B cell (primary cell): Measurements from ENCODE around the gene RPL37. TPM values are rescaled to one million over a fixed set of nuclear protein-coding genes. Genes with fewer than 3 reads are reported as not detected.

Experiments used
- ATAC-seq: fragments of 200-7000 bp; cut with Tn5 transposase; one replicate; pipeline ENCODE4 v1.10.0; 2021; ENCODE audit warnings: low read depth, mild to moderate bottlenecking, moderate number of reproducible peaks, moderate library complexity
- CTCF ChIA-PET: fragments of 350-600 bp; sonication (Branson Sonifier 250); formaldehyde crosslinking; loops from one replicate; lab custom pipeline; 2021; ENCODE audit warnings: antibody characterized with exemption, inconsistent platforms; lab: Charles Lee
- POLR2A ChIA-PET: fragments of 350-600 bp; sonication (Branson Sonifier 250); formaldehyde crosslinking; loops from one replicate; lab custom pipeline; 2021; ENCODE audit warnings: antibody characterized with exemption; lab: Charles Lee
- DNase-seq: peaks from one replicate; pipeline ENCODE4 v3.0.0; 2013
- H2AFZ ChIP-seq: 2 replicates; pipeline ENCODE4 v1.6.1; 2012; ENCODE audit warnings: mild to moderate bottlenecking, low read depth, low read length; ENCODE audit not compliant: insufficient read depth, poor library complexity, severe bottlenecking
- H3K27ac ChIP-seq, 2 donors: 1 replicate in 1 of 2; 2 replicates in 1 of 2; pipeline ENCODE4 v1.5.1; 2012 to 2013; ENCODE audit warnings: low read length in 2 of 2, mild to moderate bottlenecking in 2 of 2, moderate library complexity in 1 of 2
- H3K27me3 ChIP-seq, 4 experiments: fragments of 200-600 bp in 1 of 4; sonication (generic) in 1 of 4; replicated peaks in 1 of 4; 1 replicate in 2 of 4; 2 replicates in 2 of 4; pipeline versions ENCODE4 v1.6.1 to v1.7.0; 2013 to 2016; ENCODE audit warnings: low read length in 3 of 4, mild to moderate bottlenecking in 2 of 4, mixed read lengths in 1 of 4, moderate library complexity in 1 of 4; ENCODE audit not compliant: insufficient read depth in 4 of 4, control insufficient read depth in 3 of 4; ENCODE audit errors: control extremely low read depth in 1 of 4
- H3K36me3 ChIP-seq, 2 experiments: replicated peaks in 1 of 2; 1 replicate in 1 of 2; 2 replicates in 1 of 2; pipeline versions ENCODE4 v1.6.1 to v1.7.1; 2013; ENCODE audit warnings: low read length in 1 of 2; ENCODE audit not compliant: insufficient read depth in 2 of 2, control insufficient read depth in 1 of 2; ENCODE audit errors: control extremely low read depth in 1 of 2, extremely low read depth in 1 of 2
- H3K4me1 ChIP-seq, 2 donors: fragments of 200-600 bp in 1 of 2; sonication (generic) in 1 of 2; 1 replicate in 1 of 2; 2 replicates in 1 of 2; pipeline versions ENCODE4 v1.5.1 to v1.6.1; 2013 to 2017; ENCODE audit warnings: low read length in 2 of 2; ENCODE audit not compliant: control insufficient read depth in 2 of 2, insufficient read depth in 2 of 2
- H3K4me2 ChIP-seq: replicated peaks from 2 replicates; pipeline ENCODE3; 2012; ENCODE audit warnings: mild to moderate bottlenecking, low read depth, low read length; ENCODE audit not compliant: poor library complexity, severe bottlenecking
- H3K4me3 ChIP-seq, 5 experiments: fragments of 200-600 bp in 1 of 5; sonication (generic) in 1 of 5; 1 replicate in 3 of 5; 2 replicates in 2 of 5; pipeline versions ENCODE4 v1.5.1 to v1.7.0; 2011 to 2016; ENCODE audit warnings: low read length in 4 of 5, mild to moderate bottlenecking in 4 of 5, low read depth in 2 of 5, control low read depth in 1 of 5, moderate library complexity in 1 of 5; ENCODE audit not compliant: insufficient read depth in 1 of 5; ENCODE audit errors: control extremely low read depth in 1 of 5, extremely low read depth in 1 of 5
- H3K79me2 ChIP-seq: fragments of 200-600 bp; sonication (generic); one replicate; pipeline ENCODE4 v1.6.0; 2016; ENCODE audit warnings: low read length; ENCODE audit not compliant: control insufficient read depth, insufficient read depth
- H3K9ac ChIP-seq: fragments of 200-600 bp; sonication (generic); 2 replicates; pipeline ENCODE4 v1.6.1; 2017; ENCODE audit warnings: mild to moderate bottlenecking, low read length, moderate library complexity
- H3K9me3 ChIP-seq, 3 donors: one replicate each; pipeline versions ENCODE4 v1.6.1 to v1.7.1; 2013; ENCODE audit warnings: low read length in 2 of 3; ENCODE audit not compliant: control insufficient read depth in 2 of 3, insufficient read depth in 1 of 3; ENCODE audit errors: control extremely low read depth in 1 of 3
- H4K20me1 ChIP-seq: 2 replicates; pipeline ENCODE4 v1.6.0; 2012; ENCODE audit warnings: mild to moderate bottlenecking, low read length; ENCODE audit not compliant: insufficient read depth, control insufficient read depth, poor library complexity, severe bottlenecking
- H3K27ac Mint-ChIP-seq: one replicate; pipeline ENCODE4 v1.8.0; 2021; ENCODE audit warnings: mixed read lengths
- H3K27me3 Mint-ChIP-seq: one replicate; pipeline ENCODE4 v1.8.0; 2021; ENCODE audit warnings: mixed read lengths
- H3K4me1 Mint-ChIP-seq: one replicate; pipeline ENCODE4 v1.8.0; 2021; ENCODE audit warnings: mixed read lengths
- H3K4me3 Mint-ChIP-seq: one replicate; pipeline ENCODE4 v1.8.0; 2021; ENCODE audit warnings: mixed read lengths
- H3K9me3 Mint-ChIP-seq: one replicate; pipeline ENCODE4 v1.8.0; 2022; ENCODE audit warnings: mixed read lengths; ENCODE audit not compliant: insufficient read depth
- EZH2 ChIP-seq: IDR thresholded peaks from 2 replicates; pipeline ENCODE4 v1.6.1; 2012; ENCODE audit warnings: borderline replicate concordance, low read depth, mild to moderate bottlenecking, moderate library complexity, low read length; ENCODE audit not compliant: insufficient read depth, poor library complexity, severe bottlenecking
- WGBS: methylation state at CpG from one replicate; pipeline ENCODE4 v1.1.5; 2013; ENCODE audit warnings: missing lambda C conversion rate; ENCODE audit not compliant: insufficient coverage; 5-methylcytosine and 5-hydroxymethylcytosine counted together
- intact Hi-C: fragments of 100-400 bp; cut with micrococcal nuclease; formaldehyde crosslinking; loops from one replicate; pipeline ENCODE4 v1.10.0; 2022
- polyA plus RNA-seq: library from polyadenylated mRNA; depleted of rRNA; stranded (reverse); fragments of >200 nt; gene quantifications from 2 replicates; pipeline ENCODE4 v1.2.3, GENCODE V29; 2012
- total RNA-seq, 2 donors: library from RNA; stranded (reverse); fragments of 120-200 nt in 1 of 2; gene quantifications; 1 replicate in 1 of 2; 2 replicates in 1 of 2; pipeline versions ENCODE4 v1.2.3 to v1.2.4, GENCODE V29; 2013 to 2022
- TF ChIP-seq, protein P1 (sequence below): fragments of 200-600 bp; IDR thresholded peaks from one replicate; pipeline ENCODE4 v1.8.0; 2022; ENCODE audit warnings: antibody characterized with exemption, mild to moderate bottlenecking

The RPL37 gene
- total and polyA plus RNA-seq, 2 donors (not counting 1 experiment from before 2014, with no cell fraction given) = 173 to 2,240 TPM

DNA sequence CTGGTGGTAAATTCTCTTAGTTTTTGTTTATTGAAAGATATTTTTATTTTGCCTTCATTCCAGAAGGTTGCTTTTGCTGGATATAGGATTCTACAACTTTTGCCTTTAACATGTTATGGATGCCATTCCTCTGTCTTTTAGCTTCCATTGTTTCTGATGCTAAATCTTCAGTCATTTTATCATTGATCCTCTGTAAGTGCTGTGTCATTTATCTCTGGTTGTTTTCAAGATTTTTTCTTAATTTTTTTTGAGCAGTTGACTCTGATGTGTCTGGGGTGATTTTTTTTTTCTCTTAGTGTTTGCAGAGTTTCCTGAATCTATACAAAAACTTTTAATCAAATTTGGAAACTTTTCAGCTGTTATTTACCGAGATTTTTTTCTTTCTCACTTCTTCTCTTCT, 12.5 kb upstream of the RPL37 start:
- ChIA-PET CTCF (no interaction called here), POLR2A (no interaction called here)
- no peak overlapping the region for H3K27ac ChIP-seq
- no CpG with 5 or more reads among the region's 1 CpG for WGBS
- no peaks in the 10 kb centered on the region for H4K20me1 ChIP-seq
- no peak overlapping the region for H3K4me2 ChIP-seq
- H3K4me1 Mint-ChIP-seq = peaks cover 8% of the 10 kb centered on the region
- no peaks in the 10 kb centered on the region for H3K27me3 ChIP-seq
- DNase-seq = no peak
- no peak overlapping the region for H3K9ac ChIP-seq
- H3K27ac Mint-ChIP-seq = no peak overlapping the region
- H3K9me3 ChIP-seq = peaks cover 0 to 3% (median 0%) of the 10 kb centered on the region in 3 donors
- H3K36me3 ChIP-seq = no peaks in the 10 kb centered on the region
- H3K4me3 ChIP-seq = no peak overlapping the region
- intact Hi-C loops = no loop called here
- no peak for TF ChIP-seq EZH2
- TF ChIP-seq, protein P1, sequence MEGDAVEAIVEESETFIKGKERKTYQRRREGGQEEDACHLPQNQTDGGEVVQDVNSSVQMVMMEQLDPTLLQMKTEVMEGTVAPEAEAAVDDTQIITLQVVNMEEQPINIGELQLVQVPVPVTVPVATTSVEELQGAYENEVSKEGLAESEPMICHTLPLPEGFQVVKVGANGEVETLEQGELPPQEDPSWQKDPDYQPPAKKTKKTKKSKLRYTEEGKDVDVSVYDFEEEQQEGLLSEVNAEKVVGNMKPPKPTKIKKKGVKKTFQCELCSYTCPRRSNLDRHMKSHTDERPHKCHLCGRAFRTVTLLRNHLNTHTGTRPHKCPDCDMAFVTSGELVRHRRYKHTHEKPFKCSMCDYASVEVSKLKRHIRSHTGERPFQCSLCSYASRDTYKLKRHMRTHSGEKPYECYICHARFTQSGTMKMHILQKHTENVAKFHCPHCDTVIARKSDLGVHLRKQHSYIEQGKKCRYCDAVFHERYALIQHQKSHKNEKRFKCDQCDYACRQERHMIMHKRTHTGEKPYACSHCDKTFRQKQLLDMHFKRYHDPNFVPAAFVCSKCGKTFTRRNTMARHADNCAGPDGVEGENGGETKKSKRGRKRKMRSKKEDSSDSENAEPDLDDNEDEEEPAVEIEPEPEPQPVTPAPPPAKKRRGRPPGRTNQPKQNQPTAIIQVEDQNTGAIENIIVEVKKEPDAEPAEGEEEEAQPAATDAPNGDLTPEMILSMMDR = no peak
- H3K4me1 ChIP-seq = peaks cover 6 to 12% of the 10 kb centered on the region in 2 donors
- H2AFZ ChIP-seq = no peak overlapping the region
- no peak overlapping the region for H3K4me3 Mint-ChIP-seq
- H3K9me3 Mint-ChIP-seq = no peaks in the 10 kb centered on the region
- no peak for ATAC-seq
- no peaks in the 10 kb centered on the region for H3K79me2 ChIP-seq
- no peaks in the 10 kb centered on the region for H3K27me3 Mint-ChIP-seq

DNA sequence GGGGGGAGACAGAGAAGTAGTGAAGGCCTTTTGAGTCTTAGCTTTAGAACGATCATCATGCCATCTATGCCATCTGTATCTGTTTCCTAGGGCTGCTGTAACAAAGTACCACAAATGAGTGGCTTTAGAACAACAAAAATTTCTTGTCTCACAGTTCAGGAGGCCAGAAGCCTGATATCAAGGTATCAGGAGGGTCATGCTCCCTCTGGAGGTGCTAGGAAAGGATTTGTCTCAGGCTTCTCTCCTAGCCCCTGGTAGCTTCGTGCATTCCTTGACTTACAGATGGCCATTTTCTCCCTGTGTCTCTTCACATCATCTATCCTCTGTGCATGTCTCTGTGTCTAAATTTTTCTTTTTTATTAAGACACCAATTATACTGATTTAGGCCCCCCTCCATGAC, 11.3 kb upstream of the RPL37 start:
- no peak for DNase-seq

More for the DNA sequence above, 11.3 kb upstream of the RPL37 start:
- ATAC-seq = no peak
- no peaks in the 10 kb centered on the region for H3K36me3 ChIP-seq
- no peaks in the 10 kb centered on the region for H3K27me3 ChIP-seq
- H3K4me1 ChIP-seq = peaks cover 12% of the 10 kb centered on the region in 2 donors
- Mint-ChIP-seq H3K4me3 (no peak overlapping the region), H3K4me1 (peaks cover 14% of the 10 kb centered on the region), H3K9me3 (no peaks in the 10 kb centered on the region), H3K27ac (no peak overlapping the region), H3K27me3 (no peaks in the 10 kb centered on the region)
- H3K9ac ChIP-seq = no peak overlapping the region
- H3K27ac ChIP-seq = no peak overlapping the region
- ChIA-PET CTCF (no interaction called here), POLR2A (no interaction called here)
- no peaks in the 10 kb centered on the region for H4K20me1 ChIP-seq
- TF ChIP-seq, protein P1 = no peak
- TF ChIP-seq EZH2 = no peak
- no peak overlapping the region for H3K4me2 ChIP-seq
- no CpG with 5 or more reads among the region's 2 CpGs for WGBS
- H3K79me2 ChIP-seq = no peaks in the 10 kb centered on the region
- no peak overlapping the region for H3K4me3 ChIP-seq
- H2AFZ ChIP-seq = no peak overlapping the region
- peaks cover 0 to 3% (median 0%) of the 10 kb centered on the region in 3 donors for H3K9me3 ChIP-seq
- intact Hi-C loops = no loop called here
